CD14-positive monocyte (primary cell): Measurements from ENCODE around the gene ERVH48-1. TPM values are rescaled to one million over a fixed set of nuclear protein-coding genes. Genes with fewer than 3 reads are reported as not detected.
"Not testable (repeated sequence)": the region's sequence is repeated elsewhere in the genome, so short reads cannot be mapped to it uniquely, and the experiment has no call there.

Source experiments
- DNase-seq, 3 donors: peaks; one replicate each; pipeline ENCODE4 v3.0.0-alpha.2; 2011 to 2022
- H2AFZ ChIP-seq: 2 replicates; pipeline ENCODE4 v1.6.0; 2012; ENCODE audit warnings: mild to moderate bottlenecking, low read depth, low read length, inconsistent platforms; ENCODE audit not compliant: insufficient read depth, poor library complexity, severe bottlenecking
- H3K27ac ChIP-seq, 2 donors: 1 replicate in 1 of 2; 2 replicates in 1 of 2; pipeline ENCODE4 v1.5.1; 2012 to 2013; ENCODE audit warnings: low read length in 2 of 2, control low read depth in 1 of 2, inconsistent platforms in 1 of 2, low read depth in 1 of 2, mild to moderate bottlenecking in 1 of 2
- H3K27me3 ChIP-seq, 2 donors: one replicate each; pipeline versions ENCODE4 v1.6.0 to v1.6.1; 2011 to 2013; ENCODE audit warnings: low read length in 2 of 2; ENCODE audit not compliant: control insufficient read depth in 2 of 2, insufficient read depth in 2 of 2
- H3K36me3 ChIP-seq, 2 donors: replicated peaks in 1 of 2; 1 replicate in 1 of 2; 2 replicates in 1 of 2; pipeline versions ENCODE4 v1.5.1 to v1.6.1; 2012 to 2013; ENCODE audit warnings: low read length in 2 of 2, control low read depth in 1 of 2, inconsistent platforms in 1 of 2, mild to moderate bottlenecking in 1 of 2; ENCODE audit not compliant: insufficient read depth in 2 of 2, control insufficient read depth in 1 of 2
- H3K4me1 ChIP-seq, 2 donors: 1 replicate in 1 of 2; 2 replicates in 1 of 2; pipeline versions ENCODE4 v1.5.1 to v1.6.1; 2012 to 2013; ENCODE audit warnings: low read length in 2 of 2, control low read depth in 1 of 2, inconsistent platforms in 1 of 2, mild to moderate bottlenecking in 1 of 2, moderate library complexity in 1 of 2; ENCODE audit not compliant: insufficient read depth in 2 of 2, control insufficient read depth in 1 of 2
- H3K4me2 ChIP-seq: replicated peaks from 2 replicates; pipeline ENCODE3; 2012; ENCODE audit warnings: low read length, moderate library complexity, mild to moderate bottlenecking; ENCODE audit not compliant: poor library complexity, severe bottlenecking; ENCODE audit errors: extremely low read depth
- H3K4me3 ChIP-seq, 3 experiments: fragments of 200-600 bp in 1 of 3; sonication (generic) in 1 of 3; replicated peaks in 1 of 3; 1 replicate in 2 of 3; 2 replicates in 1 of 3; pipeline ENCODE4 v1.5.1; 2011 to 2013; ENCODE audit warnings: low read length in 3 of 3, mild to moderate bottlenecking in 3 of 3, control low read depth in 2 of 3, low read depth in 2 of 3, inconsistent platforms in 1 of 3, moderate library complexity in 1 of 3
- H3K79me2 ChIP-seq: 2 replicates; pipeline ENCODE4 v1.6.0; 2012; ENCODE audit warnings: mild to moderate bottlenecking, control low read depth, inconsistent platforms, low read length, moderate library complexity; ENCODE audit not compliant: insufficient read depth
- H3K9ac ChIP-seq: 2 replicates; pipeline ENCODE4 v1.6.0; 2017; ENCODE audit warnings: low read length, mild to moderate bottlenecking; ENCODE audit not compliant: insufficient read depth, poor library complexity, severe bottlenecking
- H3K9me3 ChIP-seq, 2 donors: replicated peaks in 1 of 2; 1 replicate in 1 of 2; 2 replicates in 1 of 2; pipeline versions ENCODE4 v1.5.1 to v1.6.1; 2012 to 2013; ENCODE audit warnings: low read length in 2 of 2, control low read depth in 1 of 2; ENCODE audit not compliant: control insufficient read depth in 1 of 2, insufficient read depth in 1 of 2
- H4K20me1 ChIP-seq: 2 replicates; pipeline ENCODE4 v1.6.0; 2012; ENCODE audit warnings: mild to moderate bottlenecking, low read length, control low read depth, moderate library complexity; ENCODE audit not compliant: insufficient read depth
- H3K27ac Mint-ChIP-seq, 7 donors: one replicate each; pipeline ENCODE4 v1.8.0; 2020; ENCODE audit warnings: mild to moderate bottlenecking in 7 of 7, mixed read lengths in 7 of 7, moderate library complexity in 6 of 7, inconsistent platforms in 2 of 7
- H3K27me3 Mint-ChIP-seq, 3 donors: one replicate each; pipeline ENCODE4 v1.8.0; 2021 to 2022; ENCODE audit warnings: low read depth in 3 of 3, mild to moderate bottlenecking in 3 of 3, mixed read lengths in 3 of 3, moderate library complexity in 3 of 3, inconsistent platforms in 1 of 3
- H3K36me3 Mint-ChIP-seq, 2 donors: one replicate each; pipeline ENCODE4 v1.8.0; 2020; ENCODE audit warnings: mixed read lengths in 2 of 2, inconsistent platforms in 1 of 2, mild to moderate bottlenecking in 1 of 2
- H3K4me1 Mint-ChIP-seq: one replicate; pipeline ENCODE4 v1.8.0; 2020; ENCODE audit warnings: mild to moderate bottlenecking, mixed read lengths
- H3K4me3 Mint-ChIP-seq, 2 donors: one replicate each; pipeline ENCODE4 v1.8.0; 2020; ENCODE audit warnings: mild to moderate bottlenecking in 2 of 2, mixed read lengths in 2 of 2, moderate library complexity in 1 of 2
- H3K9me3 Mint-ChIP-seq, 7 donors: one replicate each; pipeline ENCODE4 v1.8.0; 2020 to 2022; ENCODE audit warnings: mixed read lengths in 7 of 7, mild to moderate bottlenecking in 6 of 7, moderate library complexity in 6 of 7, inconsistent platforms in 2 of 7
- WGBS: methylation state at CpG from one replicate; pipeline ENCODE4 v1.1.5; 2013; ENCODE audit warnings: missing lambda C conversion rate; ENCODE audit not compliant: insufficient coverage; 5-methylcytosine and 5-hydroxymethylcytosine counted together
- intact Hi-C, 2 donors: fragments of 100-400 bp; cut with micrococcal nuclease; formaldehyde crosslinking; loops; one replicate each; pipeline versions ENCODE4 v1.15.0 to v1.15.1; 2023
- polyA plus RNA-seq, 3 donors: library from polyadenylated mRNA; depleted of rRNA in 1 of 3; unstranded in 2 of 3; stranded (reverse) in 1 of 3; fragments of 300-500 nt in 2 of 3; fragments of >200 nt in 1 of 3; fragmentation: Illumina TruSeq in 2 of 3; gene quantifications; 1 replicate in 2 of 3; 2 replicates in 1 of 3; pipeline ENCODE4 v1.2.3, GENCODE V29; 2012 to 2021
- TF ChIP-seq, protein P1 (sequence below): fragments of 200-600 bp; IDR thresholded peaks from one replicate; pipeline ENCODE4 v1.8.0; 2022; ENCODE audit warnings: antibody characterized with exemption, mild to moderate bottlenecking

Gene ERVH48-1
- polyA plus RNA-seq, 3 donors, result not detected

GRCh38 chr21:42878993-42879787 is 46.2 kb downstream of the ERVH48-1 start, which contains the start of gene WDR4:
Gene WDR4 (minus strand): TSS chr21:42879539. CDS start chr21:42879495, 44 bp downstream.
- DNase-seq, result peak; percentile 93 to 98 (median 96)
- Histone ChIP-seq H3K9ac (peak within 1 kb of the TSS; percentile 83), H4K20me1 (no peaks in the 10 kb centered on the region), H3K4me3 (peak within 1 kb of the TSS; percentile 87 to 89 (median 89)), H3K27me3 (no peaks in the 10 kb centered on the region), H3K79me2 (peaks cover 30% of the 10 kb centered on the region), H3K36me3 (peaks cover 15 to 25% of the 10 kb centered on the region in 2 donors), H3K27ac (peak within 1 kb of the TSS; percentile 84 to 86), H3K4me1 (peaks cover 17 to 20% of the 10 kb centered on the region in 2 donors), H2AFZ (peak within 1 kb of the TSS; percentile 87), H3K4me2 (peak within 1 kb of the TSS; percentile 91), H3K9me3 (no peaks in the 10 kb centered on the region)
- intact Hi-C loops, result loop anchor here (1.0 to 5.0 kb wide), 2 partner anchors 14 to 93 kb away; partner anchors contain the start of genes NDUFV3 (in 2 of the 2) and PKNOX1 (in 2 of the 2)
- under 1% methylated on average over 80 of the region's 80 CpGs for WGBS
- Mint-ChIP-seq H3K27me3 (peaks cover 0 to 2% (median 1%) of the 10 kb centered on the region in 3 donors), H3K4me3 (peak within 1 kb of the TSS; percentile 86 to 98), H3K4me1 (peaks cover 20% of the 10 kb centered on the region), H3K9me3 (no peaks in the 10 kb centered on the region), H3K27ac (peak within 1 kb of the TSS; percentile 94 to 97 (median 95)), H3K36me3 (peaks cover 17 to 27% of the 10 kb centered on the region in 2 donors)
- TF ChIP-seq, protein P1, sequence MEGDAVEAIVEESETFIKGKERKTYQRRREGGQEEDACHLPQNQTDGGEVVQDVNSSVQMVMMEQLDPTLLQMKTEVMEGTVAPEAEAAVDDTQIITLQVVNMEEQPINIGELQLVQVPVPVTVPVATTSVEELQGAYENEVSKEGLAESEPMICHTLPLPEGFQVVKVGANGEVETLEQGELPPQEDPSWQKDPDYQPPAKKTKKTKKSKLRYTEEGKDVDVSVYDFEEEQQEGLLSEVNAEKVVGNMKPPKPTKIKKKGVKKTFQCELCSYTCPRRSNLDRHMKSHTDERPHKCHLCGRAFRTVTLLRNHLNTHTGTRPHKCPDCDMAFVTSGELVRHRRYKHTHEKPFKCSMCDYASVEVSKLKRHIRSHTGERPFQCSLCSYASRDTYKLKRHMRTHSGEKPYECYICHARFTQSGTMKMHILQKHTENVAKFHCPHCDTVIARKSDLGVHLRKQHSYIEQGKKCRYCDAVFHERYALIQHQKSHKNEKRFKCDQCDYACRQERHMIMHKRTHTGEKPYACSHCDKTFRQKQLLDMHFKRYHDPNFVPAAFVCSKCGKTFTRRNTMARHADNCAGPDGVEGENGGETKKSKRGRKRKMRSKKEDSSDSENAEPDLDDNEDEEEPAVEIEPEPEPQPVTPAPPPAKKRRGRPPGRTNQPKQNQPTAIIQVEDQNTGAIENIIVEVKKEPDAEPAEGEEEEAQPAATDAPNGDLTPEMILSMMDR, result no peak

DNA sequence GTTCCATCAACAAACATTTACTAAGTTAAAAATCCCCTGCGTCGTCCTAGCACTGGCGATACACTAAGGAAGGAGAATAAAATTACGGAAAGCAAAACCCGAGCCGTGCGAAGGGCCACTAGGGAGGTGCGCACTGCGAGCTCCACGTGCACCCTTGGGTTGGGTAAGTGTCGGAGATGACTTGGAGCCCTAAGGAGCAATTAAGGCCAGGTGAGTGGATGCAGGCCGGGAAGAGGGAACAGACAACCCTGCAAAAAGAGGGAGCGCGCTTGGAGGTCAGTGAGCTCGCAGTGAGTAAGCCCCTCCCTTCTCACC is 46.8 kb downstream of the ERVH48-1 start:
- Mint-ChIP-seq H3K27me3 (peaks cover 0 to 2% (median 1%) of the 10 kb centered on the region in 3 donors), H3K9me3 (peaks cover 0 to 2% (median 0%) of the 10 kb centered on the region in 7 donors), H3K4me1 (peaks cover 20% of the 10 kb centered on the region), H3K27ac (peak overlapping the region; percentile 94 to 97 (median 95)), H3K36me3 (peaks cover 23 to 33% of the 10 kb centered on the region in 2 donors), H3K4me3 (peak overlapping the region; percentile 86 to 98)
- Histone ChIP-seq H4K20me1 (no peaks in the 10 kb centered on the region), H3K79me2 (peaks cover 30% of the 10 kb centered on the region), H3K9ac (peak overlapping the region; percentile 83), H3K36me3 (peaks cover 18 to 30% of the 10 kb centered on the region in 2 donors), H2AFZ (peak overlapping the region; percentile 87), H3K9me3 (no peaks in the 10 kb centered on the region), H3K4me1 (peaks cover 17 to 20% of the 10 kb centered on the region in 2 donors), H3K27ac (peak overlapping the region; percentile 84 to 86), H3K27me3 (no peaks in the 10 kb centered on the region), H3K4me2 (peak overlapping the region; percentile 91), H3K4me3 (peak overlapping the region; percentile 87 to 89 (median 89))
- DNase-seq, result peak in 1 of 3 donors; percentile 7
- intact Hi-C loops, result loop anchor here (5.0 kb wide), 1 partner anchor 94 kb away; the partner anchor contains the start of gene PKNOX1 (in 2 of the 2)
- 0% methylated on average over 13 of the region's 15 CpGs for WGBS
- TF ChIP-seq, protein P1, result no peak

DNA sequence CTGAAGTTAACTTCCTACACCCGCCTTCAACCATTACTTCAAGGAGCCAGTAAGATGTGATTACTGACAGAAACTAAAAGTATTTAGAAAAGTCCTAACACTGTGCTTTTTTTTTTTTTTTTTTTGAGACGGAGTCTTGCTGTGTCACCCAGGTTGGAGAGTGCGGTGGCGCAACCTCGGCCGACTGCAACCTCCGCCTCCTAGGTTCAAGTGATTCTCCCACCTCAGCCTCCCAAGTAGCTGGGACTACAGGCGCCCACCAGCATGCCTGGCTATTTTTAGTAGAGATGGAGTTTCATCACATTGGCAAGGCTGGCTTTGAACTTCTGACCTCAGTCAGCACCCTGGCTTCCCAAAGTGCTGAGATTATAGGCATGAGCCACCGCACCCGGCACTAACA is 49.6 kb downstream of the ERVH48-1 start:
- not testable (repeated sequence) for H3K9ac ChIP-seq, H4K20me1 ChIP-seq, H3K9me3 ChIP-seq, H2AFZ ChIP-seq, H3K27me3 Mint-ChIP-seq, H3K27me3 ChIP-seq, H3K27ac Mint-ChIP-seq, H3K4me3 ChIP-seq, H3K4me2 ChIP-seq, H3K9me3 Mint-ChIP-seq, H3K27ac ChIP-seq, DNase-seq, H3K4me3 Mint-ChIP-seq
- Histone ChIP-seq H3K79me2 (peaks cover 34% of the 10 kb centered on the region), H3K4me1 (peaks cover 17 to 20% of the 10 kb centered on the region in 2 donors), H3K36me3 (peaks cover 45 to 58% of the 10 kb centered on the region in 2 donors)
- 87% methylated on average over 3 of the region's 10 CpGs for WGBS
- Mint-ChIP-seq H3K4me1 (peaks cover 20% of the 10 kb centered on the region), H3K36me3 (peaks cover 45 to 61% of the 10 kb centered on the region in 2 donors)
- intact Hi-C loops, result loop anchor here (5.0 kb wide), 1 partner anchor 96 kb away; the partner anchor contains the start of gene PKNOX1 (in 2 of the 2)
